IPS-NIHi11 (cell line): Measurements from ENCODE around the gene AEN.
"Not testable (repeated sequence)": the region's sequence is repeated elsewhere in the genome, so short reads cannot be mapped to it uniquely, and the experiment has no call there.

Experiments used
- DNase-seq: peaks from one replicate; pipeline ENCODE4 v3.0.0; 2012; ENCODE audit warnings: mixed read lengths, low spot score

AEN gene

GRCh38 chr15:88631464-88632028, 10.4 kb downstream of the AEN start:
- DNase-seq = no peak

- DNase-seq = not testable (repeated sequence)
These were observed 11.7 kb downstream of the AEN start for GRCh38 chr15:88632797-88633196.

GRCh38 chr15:88634449-88634848, 13.3 kb downstream of the AEN start:
- no peak for DNase-seq

GRCh38 chr15:88635318-88635717, 14.2 kb downstream of the AEN start:
- no peak for DNase-seq

- DNase-seq = no peak
These were observed 14.9 kb downstream of the AEN start for GRCh38 chr15:88636050-88636449.

GRCh38 chr15:88636654-88637053, 15.5 kb downstream of the AEN start:
- DNase-seq = no peak

- DNase-seq = no peak
These were observed 16.3 kb downstream of the AEN start for GRCh38 chr15:88637436-88637835.

- no peak for DNase-seq
These were observed 16.9 kb downstream of the AEN start for GRCh38 chr15:88637841-88638625.

GRCh38 chr15:88638626-88639372, 17.7 kb downstream of the AEN start, which contains the start of gene ISG20:
TSS of gene ISG20 (plus strand) at chr15:88639016. CDS start at chr15:88639367, 351 bp downstream.
- DNase-seq = peak; percentile 89

GRCh38 chr15:88641959-88642452, 20.9 kb downstream of the AEN start:
- no peak for DNase-seq

GRCh38 chr15:88642514-88642913, 21.4 kb downstream of the AEN start:
- DNase-seq = not testable (repeated sequence)

- DNase-seq = no peak
These were observed 23.6 kb downstream of the AEN start for GRCh38 chr15:88644741-88645140.

GRCh38 chr15:88645171-88646087, 24.3 kb downstream of the AEN start:
- no peak for DNase-seq

- no peak for DNase-seq
These were observed 24.9 kb downstream of the AEN start for GRCh38 chr15:88646088-88646405.

- no peak for DNase-seq
These were observed 25.8 kb downstream of the AEN start for GRCh38 chr15:88646951-88647350.

- DNase-seq = no peak
These were observed 26.4 kb downstream of the AEN start for GRCh38 chr15:88647351-88648105.

GRCh38 chr15:88648357-88649214, 27.4 kb downstream of the AEN start:
- no peak for DNase-seq

- DNase-seq = no peak
These were observed 28.2 kb downstream of the AEN start for GRCh38 chr15:88649286-88649733.

GRCh38 chr15:88649753-88650551, 28.8 kb downstream of the AEN start:
- no peak for DNase-seq
